Right renal pelvis (tissue), 4 donors: ENCODE results near the gene VWA8. TPM values are rescaled to one million over a fixed set of nuclear protein-coding genes. Genes with fewer than 3 reads are reported as not detected.
"Not testable (repeated sequence)": the region's sequence is repeated elsewhere in the genome, so short reads cannot be mapped to it uniquely, and the experiment has no call there.

Experiments
- DNase-seq, 4 donors: peaks; one replicate each; pipeline ENCODE4 v3.0.0-alpha.2; 2013; ENCODE audit warnings: low read depth in 4 of 4, low spot score in 3 of 4, missing footprints in 1 of 4
- polyA plus RNA-seq, 4 donors: library from polyadenylated mRNA; unstranded; fragments of 120-200 nt; gene quantifications; one replicate each; pipeline ENCODE4 v1.2.1, GENCODE V29; 2013; ENCODE audit not compliant: insufficient read length in 4 of 4

The VWA8 gene
- polyA plus RNA-seq, 4 donors = 18.7 to 24.5 (median 20.7) TPM

GRCh38 chr13:41930154-41930553, 30.8 kb downstream of the VWA8 start:
- no peak for DNase-seq

DNA sequence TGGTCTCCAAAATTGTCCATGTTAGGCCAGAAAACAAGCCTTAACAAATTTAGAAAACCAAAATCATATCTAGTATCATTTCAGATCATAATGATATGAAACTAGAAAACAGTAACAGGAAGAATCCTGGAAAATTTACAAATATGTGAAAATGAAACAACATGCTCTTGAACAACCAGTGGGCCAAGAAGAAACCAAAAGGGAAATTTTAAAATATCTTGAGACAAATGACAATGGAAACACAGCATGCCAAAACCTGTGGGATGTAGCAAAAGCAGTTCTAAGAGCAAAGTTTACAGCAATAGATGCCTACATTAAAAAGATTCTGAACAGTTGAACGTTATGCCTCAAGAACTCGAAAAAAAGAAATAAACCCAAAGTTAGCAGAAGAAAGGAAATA, 32.6 kb downstream of the VWA8 start:
- DNase-seq = no peak

GRCh38 chr13:41925014-41925413, 35.9 kb downstream of the VWA8 start:
- DNase-seq = no peak

DNA sequence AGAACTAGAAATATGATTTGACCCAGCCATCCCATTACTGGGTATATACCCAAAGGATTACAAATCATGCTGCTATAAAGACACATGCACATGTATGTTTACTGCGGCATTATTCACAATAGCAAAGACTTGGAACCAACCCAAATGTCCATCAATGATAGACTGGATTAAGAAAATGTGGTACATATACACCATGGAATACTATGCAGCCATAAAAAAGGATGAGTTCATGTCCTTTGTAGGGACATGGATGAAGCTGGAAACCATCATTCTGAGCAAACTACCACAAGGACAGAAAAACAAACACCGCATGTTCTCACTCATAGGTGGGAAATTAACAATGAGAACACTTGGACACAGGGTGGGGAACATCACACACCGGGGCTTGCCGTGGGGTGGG, 38.0 kb downstream of the VWA8 start:
- not testable (repeated sequence) for DNase-seq

- DNase-seq = no peak
These were observed 41.0 kb downstream of the VWA8 start for GRCh38 chr13:41919741-41920487.

DNA sequence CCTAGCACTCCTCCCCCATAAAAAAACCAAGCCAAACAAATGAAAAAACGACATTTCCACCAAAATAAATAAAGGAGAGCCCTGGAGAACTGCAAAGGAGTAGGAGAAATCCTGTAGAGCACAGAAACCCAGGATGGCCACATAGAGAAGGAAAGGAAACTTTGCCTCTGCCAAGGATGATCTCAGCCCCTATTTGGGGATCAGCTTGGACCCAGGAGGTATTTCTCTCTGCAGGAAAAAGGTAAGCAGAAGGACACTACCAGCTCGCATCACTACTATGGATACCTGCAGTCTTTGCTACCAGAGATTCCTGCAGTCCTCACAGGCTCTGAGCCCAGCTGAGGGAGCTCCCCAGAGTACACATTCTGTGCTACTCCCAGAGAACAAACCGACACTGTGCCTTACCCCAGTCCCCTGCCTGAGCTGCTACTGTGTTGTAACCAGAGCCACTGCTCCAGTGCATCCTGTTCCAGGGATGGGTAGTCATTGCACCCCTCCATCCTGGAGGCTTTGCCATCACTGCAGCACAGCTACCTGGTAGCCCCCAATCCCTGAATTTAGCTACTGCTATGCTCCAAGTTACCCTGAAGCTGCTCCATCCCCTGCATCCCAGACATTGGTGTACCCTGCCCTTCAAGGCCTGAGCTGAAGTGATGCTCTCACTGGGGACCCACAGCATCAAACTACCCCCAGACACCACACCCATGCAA, 41.7 kb downstream of the VWA8 start:
- DNase-seq = no peak

GRCh38 chr13:41917641-41918040, 43.3 kb downstream of the VWA8 start:
- DNase-seq = no peak

DNA sequence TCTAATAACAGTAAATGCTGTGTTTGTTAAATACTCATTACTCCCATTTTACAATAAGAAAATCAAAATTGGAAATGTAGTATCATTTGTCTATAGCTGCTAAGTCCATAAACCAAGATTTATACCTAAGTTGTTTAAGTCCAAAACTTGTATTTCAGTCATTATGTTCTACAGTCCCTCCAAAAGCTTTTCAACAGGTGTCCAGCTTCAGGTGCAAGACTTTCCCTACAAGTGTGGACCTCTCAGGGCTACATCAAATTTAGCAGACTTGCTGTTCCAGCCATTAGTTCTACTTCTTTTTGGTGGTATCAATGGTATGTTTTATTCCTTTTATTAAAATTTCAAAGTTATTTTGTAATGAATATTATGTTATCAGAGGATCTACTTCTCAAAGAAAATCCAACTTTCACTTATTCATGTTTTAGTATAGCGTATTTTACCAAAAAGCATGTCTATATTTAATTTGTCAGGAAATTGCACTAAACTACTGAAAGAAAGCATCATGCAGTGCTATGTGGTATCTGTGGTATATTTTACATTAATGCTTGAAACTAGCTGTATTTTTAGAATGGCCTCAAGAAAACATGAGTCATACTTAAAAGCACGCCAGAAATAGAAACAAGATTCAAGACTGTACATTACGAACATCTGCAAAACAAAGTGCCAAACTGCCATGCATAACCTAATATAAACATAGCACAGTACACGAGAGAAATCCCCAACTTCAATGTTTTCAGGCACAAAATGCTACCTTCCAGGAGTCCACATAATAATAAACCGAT, 44.5 kb downstream of the VWA8 start:
- DNase-seq = no peak

DNA sequence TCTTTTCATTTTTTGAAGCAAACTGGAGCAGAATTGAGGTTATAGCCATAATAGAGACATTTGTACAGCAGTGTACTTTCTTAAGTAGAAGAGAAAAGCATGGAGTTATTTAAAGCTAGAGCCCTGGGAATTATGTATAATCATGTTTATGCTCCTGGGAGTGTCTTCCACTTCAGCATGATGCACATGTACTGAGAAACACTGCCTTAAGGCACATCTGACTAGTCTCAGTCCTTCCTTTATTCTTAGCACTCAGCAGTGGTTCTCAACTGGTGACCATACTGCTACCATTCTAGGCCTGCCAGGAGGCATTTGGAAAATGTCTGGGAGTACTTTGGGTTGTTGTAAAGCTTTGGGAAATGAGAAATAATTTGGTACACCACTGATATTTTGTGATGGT, 45.8 kb downstream of the VWA8 start:
- no peak for DNase-seq

- DNase-seq = no peak
These were observed 46.4 kb downstream of the VWA8 start for GRCh38 chr13:41914552-41914951.

- DNase-seq = no peak
These were observed 51.4 kb downstream of the VWA8 start for GRCh38 chr13:41909506-41909905.

DNA sequence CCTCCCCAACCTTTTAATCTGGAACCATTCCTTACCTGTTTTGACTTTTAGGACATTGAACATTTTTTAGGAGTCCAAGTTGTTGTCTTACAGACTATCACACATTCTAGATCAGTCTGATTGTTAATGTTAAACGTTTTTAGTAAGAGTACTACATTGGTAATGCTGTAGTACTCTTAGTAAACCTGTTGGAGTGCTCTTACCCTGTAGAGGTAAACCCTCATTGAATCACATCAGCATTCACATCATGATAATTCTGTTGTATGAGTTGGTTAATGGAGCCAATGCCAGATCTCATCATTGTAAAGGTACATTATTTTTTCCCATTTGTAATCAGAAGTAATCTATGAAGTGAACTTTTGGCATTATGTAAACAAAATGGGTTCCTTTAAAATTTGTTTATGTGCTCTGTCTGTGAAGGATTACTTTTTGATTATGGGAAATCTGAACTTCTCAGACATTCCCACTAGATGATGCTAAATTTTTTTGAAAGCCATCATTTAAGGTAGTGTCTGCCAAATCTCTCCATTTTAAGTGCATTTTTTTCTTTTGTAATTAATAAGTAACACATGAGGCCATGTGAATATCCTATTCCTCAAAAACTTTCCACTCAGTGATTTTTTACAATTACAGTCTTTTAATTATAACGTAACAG, 55.2 kb downstream of the VWA8 start:
- peak in 1 of 4 donors; percentile 5 for DNase-seq

DNA sequence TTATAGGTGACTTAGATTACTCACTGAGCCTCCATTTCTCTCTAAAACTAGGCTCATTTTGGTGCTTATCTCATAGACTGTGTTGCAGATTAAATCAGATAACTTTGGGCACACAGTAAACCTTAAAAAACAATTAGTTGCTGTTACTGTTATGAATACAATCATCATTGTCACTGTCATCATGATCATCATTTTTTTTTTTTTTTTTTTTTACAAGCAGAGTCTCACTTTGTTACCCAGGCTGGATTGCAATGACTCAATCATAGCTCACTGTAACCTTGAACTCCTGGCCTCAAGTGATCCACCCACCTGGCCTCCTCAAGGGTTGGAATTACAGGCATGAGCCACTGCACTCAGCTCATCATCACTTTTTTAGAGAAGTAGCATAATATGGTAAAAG, 60.0 kb downstream of the VWA8 start:
- no peak for DNase-seq

DNA sequence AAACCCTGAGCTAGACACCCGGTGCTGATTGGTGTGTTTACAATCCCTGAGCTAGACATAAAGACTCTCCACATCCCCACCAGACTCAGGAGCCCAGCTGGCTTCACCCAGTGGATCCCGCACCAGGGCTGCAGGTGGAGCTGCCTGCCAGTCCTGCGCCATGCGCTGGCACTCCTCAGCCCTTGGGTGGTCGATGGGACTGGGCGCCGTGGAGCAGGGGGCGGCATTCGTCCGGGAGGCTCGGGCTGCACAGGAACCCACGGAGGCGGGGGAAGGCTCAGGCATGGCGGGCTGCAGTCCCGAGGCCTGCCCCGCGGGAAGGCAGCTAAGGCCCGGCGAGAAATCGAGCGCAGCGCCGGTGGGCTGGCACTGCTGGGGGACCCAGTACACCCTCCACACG, 62.5 kb downstream of the VWA8 start:
- not testable (repeated sequence) for DNase-seq

DNA sequence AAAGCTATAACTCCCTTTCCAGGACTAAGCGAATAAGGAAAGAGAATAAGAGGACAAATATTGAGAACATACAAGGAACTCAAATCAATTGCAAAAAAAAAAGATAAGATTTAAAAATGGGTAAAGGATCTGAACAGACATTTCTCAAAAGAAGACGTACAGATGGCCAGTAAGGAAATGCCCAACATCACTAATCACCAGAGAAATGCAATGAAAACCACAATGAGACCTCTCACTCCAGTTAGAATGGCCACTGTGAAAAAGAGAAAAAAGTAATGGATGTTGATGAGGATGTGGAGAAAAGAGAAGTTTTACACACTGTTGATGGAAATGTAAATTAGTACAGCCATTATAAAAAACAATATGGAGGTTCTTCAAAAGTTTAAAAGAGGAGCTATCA, 63.8 kb downstream of the VWA8 start:
- no peak for DNase-seq

DNA sequence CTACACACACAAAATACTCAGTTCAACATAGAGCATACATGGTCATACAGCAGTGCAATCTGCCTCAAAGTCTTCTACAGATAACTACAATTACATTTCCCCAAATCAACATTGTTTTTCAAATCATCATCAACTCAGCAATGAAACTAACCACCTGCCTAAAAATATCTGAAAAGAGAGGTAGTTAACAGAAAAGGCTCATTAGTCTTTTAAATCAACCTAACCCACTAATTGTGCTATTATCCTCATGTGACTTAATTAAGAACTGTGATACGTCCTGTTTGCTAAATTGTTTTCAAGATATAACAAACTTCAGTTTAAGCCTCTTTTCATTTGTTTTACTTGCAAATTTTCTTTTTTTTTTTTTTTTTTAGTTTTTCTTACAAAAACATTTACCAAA, 65.4 kb downstream of the VWA8 start:
- no peak for DNase-seq

- no peak for DNase-seq
These were observed 69.8 kb downstream of the VWA8 start for GRCh38 chr13:41891119-41891518.

DNA sequence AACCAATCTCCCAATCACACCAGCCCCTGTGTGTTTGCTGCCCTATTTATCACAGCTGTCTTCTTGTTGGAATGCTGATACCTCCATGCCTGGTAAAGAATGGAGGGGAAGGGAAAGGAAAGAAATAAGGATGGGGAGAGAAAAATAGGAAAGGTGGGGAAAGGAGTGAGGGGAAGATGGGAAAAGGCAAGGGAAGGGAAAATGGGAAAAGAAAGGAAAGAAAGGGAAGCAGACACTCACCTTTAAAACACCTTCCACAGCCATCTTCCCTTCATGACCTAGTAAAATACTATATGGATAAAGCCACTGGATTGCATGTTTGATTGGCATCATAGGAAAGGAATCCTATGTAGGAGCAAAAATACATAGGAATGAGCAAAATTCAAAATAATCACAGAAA, 77.8 kb downstream of the VWA8 start:
- no peak for DNase-seq

DNA sequence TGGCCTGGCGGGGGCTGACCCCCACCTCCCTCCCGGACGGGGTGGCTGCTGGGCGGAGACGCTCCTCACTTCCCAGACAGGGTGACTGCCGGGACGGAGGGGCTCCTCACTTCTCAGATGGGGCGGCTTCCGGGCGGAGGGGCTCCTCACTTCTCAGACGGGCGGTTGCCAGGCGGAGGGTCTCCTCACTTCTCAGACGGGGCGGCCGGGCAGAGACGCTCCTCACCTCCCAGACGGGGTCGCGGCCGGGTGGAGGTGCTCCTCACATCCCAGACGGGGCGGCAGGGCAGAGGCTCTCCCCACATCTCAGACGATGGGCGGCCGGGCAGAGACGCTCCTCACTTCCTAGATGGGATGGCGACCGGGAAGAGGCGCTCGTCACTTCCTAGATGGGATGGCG, 79.0 kb downstream of the VWA8 start:
- DNase-seq = not testable (repeated sequence)

DNA sequence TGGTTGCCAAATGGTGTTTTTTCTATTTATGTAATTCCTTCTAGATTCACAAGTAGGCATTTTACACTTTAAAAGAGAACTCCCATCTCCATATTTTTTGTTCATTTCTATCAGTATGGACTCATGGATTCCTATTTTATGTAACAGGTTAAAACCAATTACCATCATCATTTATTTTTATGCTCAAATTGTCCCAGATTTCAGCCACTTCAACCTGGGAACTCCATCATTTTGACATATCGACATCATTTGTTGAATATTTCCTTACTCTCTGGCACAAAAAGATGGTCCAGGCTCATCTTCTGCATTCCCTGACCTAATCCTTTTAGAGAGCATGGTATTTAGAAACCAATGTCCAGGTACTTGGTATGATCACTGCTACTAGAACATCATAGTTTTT, 79.9 kb downstream of the VWA8 start:
- DNase-seq = no peak

- DNase-seq = no peak
These were observed 96.3 kb downstream of the VWA8 start for GRCh38 chr13:41864658-41865057.
